H1 (cell line): ENCODE data around the gene LOC128125822.

Source experiments
- BRCA1 ChIP-seq: IDR thresholded peaks from 2 replicates; pipeline ENCODE4 v1.6.1; 2012; ENCODE audit warnings: low read depth, low read length, improper control_type of control experiment
- FOSL1 ChIP-seq: IDR thresholded peaks from 2 replicates; pipeline ENCODE4 v1.6.1; 2011; ENCODE audit warnings: mild to moderate bottlenecking, low read depth, low read length, moderate library complexity; ENCODE audit not compliant: insufficient read depth
- KDM5A ChIP-seq: fragments of 200-600 bp; IDR thresholded peaks from 2 replicates; pipeline ENCODE4 v1.7.1; 2012; ENCODE audit warnings: mild to moderate bottlenecking, low read length, inconsistent platforms, mixed read lengths
- POLR2A ChIP-seq, 2 experiments: IDR thresholded peaks; 1 replicate in 1 of 2; 2 replicates in 1 of 2; pipeline ENCODE4 v1.6.1; 2011; ENCODE audit warnings: low read depth in 2 of 2, low read length in 2 of 2, mild to moderate bottlenecking in 2 of 2; ENCODE audit errors: control extremely low read depth in 1 of 2
- SAP30 ChIP-seq: fragments of 300-600 bp; sonication (generic); IDR thresholded peaks from 2 replicates; pipeline ENCODE4 v1.7.1; 2012; ENCODE audit warnings: low read length, moderate library complexity, mild to moderate bottlenecking, inconsistent platforms; ENCODE audit not compliant: insufficient read depth, insufficient replicate concordance
- TEAD4 ChIP-seq: IDR thresholded peaks from 2 replicates; pipeline ENCODE4 v1.6.1; 2012; ENCODE audit warnings: low read depth, low read length, inconsistent platforms, mixed read lengths
- TF ChIP-seq, protein P1 (sequence below): IDR thresholded peaks from 2 replicates; pipeline ENCODE4 v1.6.1; 2011; ENCODE audit warnings: low read depth, mild to moderate bottlenecking, low read length; ENCODE audit not compliant: insufficient read depth

The LOC128125822 gene

DNA sequence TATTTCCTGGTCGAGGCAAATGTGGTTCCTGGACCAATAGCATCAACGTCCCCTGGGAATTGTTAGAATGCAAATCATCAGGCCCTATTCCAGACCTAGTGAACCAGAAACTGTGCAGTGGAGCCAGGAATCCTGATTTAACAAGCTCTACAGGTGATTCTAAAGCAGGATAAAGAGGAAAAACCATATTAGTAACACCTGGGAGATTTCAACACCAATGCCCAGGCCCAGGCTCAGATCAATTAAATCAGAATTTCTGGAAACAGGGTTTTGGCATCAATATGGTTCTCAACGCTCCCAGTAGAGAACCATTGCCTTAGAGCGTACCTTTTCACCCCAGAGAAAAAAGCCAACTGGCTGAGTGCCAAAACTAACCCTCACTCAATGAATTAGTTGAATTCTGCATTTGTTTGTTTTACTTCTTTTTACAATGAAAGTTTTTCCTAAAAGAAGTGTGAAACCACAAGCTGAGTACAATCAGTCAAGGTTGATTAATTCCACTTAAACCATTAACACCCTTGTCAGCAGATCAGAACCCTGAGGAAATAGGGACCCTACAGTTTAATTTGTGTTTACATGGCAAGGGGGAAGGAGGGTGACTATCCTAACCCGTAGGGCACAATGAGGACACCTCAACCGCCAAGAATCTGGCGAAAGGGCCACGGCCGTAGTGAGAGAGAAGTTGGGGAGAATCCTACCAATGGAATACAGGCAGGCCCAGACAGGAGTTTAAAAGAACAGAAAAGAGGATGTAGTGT lies 34.9 kb upstream of the LOC128125822 start (continued):
- TF ChIP-seq, protein P1, sequence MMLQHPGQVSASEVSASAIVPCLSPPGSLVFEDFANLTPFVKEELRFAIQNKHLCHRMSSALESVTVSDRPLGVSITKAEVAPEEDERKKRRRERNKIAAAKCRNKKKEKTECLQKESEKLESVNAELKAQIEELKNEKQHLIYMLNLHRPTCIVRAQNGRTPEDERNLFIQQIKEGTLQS, result no peak
- TF ChIP-seq POLR2A (IDR thresholded peaks at IDR 0.05; ENCODE audit: control extremely low read depth in 1 of 2, low read depth in 2 of 2, low read length in 2 of 2), result no peak
- no peak for TF ChIP-seq BRCA1
- TF ChIP-seq FOSL1, result no peak
- no peak for TF ChIP-seq SAP30
- no peak for TF ChIP-seq KDM5A
- TF ChIP-seq TEAD4, result no peak
